Mammary epithelial cell (primary cell): ENCODE measurements around the gene MORN5.

Experiments
- EZH2 ChIP-seq: IDR thresholded peaks from 2 replicates; pipeline ENCODE4 v1.6.1; 2012; ENCODE audit warnings: low read length, inconsistent platforms, borderline replicate concordance
- TF ChIP-seq, protein P1 (sequence below), 2 donors: IDR thresholded peaks in 1 of 2; conservative IDR thresholded peaks in 1 of 2; 2 replicates each; pipeline ENCODE4 v1.5.1; 2011 to 2012; ENCODE audit warnings: inconsistent platforms in 2 of 2, low read length in 2 of 2, mild to moderate bottlenecking in 2 of 2, control low read depth in 1 of 2, low read depth in 1 of 2; ENCODE audit not compliant: insufficient read depth in 1 of 2; ENCODE audit errors: extremely low read depth in 1 of 2

DNA sequence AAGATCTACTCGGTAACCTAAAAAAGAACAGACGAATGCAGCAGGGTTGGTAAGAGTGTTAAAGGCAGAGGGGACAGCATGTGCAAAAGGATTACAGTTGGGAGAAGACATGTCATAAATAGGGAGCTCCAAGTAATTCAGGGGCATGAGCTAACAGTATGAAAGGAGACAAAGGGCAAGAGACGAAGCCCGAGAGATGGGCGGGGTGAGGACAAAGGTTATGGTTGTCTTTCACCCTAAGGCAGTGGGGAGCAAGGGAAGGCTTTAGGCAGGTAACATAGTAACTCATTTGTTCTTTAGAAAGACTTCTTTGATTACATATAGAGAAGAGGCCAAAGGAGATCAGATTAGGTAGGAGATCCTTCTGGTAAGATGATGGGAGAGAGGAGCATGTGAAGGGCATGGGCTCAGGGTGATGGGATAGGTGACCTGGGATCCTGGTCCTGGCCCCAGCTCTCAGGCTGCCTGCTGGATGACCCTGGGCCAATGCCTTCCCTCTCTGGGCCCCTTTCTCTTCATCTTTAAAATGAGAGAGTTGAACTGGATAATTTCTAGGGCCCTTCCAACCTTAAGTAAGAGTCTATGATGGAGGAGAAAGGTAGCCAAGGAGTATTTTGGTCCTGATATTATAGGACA lies 19.5 kb downstream of the MORN5 start:
- TF ChIP-seq, protein P1, sequence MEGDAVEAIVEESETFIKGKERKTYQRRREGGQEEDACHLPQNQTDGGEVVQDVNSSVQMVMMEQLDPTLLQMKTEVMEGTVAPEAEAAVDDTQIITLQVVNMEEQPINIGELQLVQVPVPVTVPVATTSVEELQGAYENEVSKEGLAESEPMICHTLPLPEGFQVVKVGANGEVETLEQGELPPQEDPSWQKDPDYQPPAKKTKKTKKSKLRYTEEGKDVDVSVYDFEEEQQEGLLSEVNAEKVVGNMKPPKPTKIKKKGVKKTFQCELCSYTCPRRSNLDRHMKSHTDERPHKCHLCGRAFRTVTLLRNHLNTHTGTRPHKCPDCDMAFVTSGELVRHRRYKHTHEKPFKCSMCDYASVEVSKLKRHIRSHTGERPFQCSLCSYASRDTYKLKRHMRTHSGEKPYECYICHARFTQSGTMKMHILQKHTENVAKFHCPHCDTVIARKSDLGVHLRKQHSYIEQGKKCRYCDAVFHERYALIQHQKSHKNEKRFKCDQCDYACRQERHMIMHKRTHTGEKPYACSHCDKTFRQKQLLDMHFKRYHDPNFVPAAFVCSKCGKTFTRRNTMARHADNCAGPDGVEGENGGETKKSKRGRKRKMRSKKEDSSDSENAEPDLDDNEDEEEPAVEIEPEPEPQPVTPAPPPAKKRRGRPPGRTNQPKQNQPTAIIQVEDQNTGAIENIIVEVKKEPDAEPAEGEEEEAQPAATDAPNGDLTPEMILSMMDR (conservative IDR thresholded peaks at IDR 0.05 in 1 of 2, IDR thresholded peaks at IDR 0.05 in 1 of 2; ENCODE audit: extremely low read depth in 1 of 2, insufficient read depth in 1 of 2, low read depth in 1 of 2, low read length in 2 of 2): no peak
- TF ChIP-seq EZH2: no peak
